HFF-Myc (cell line): Measurements from ENCODE around the gene RNLS.
A peak's percentile ranks its signal among the peaks of the same experiment; 100 is the strongest.

Experiments
- DNase-seq: peaks from one replicate; pipeline ENCODE4 v3.0.0-alpha.2; 2011; ENCODE audit warnings: low read depth; ENCODE audit errors: extremely low read depth
- H3K4me3 ChIP-seq: replicated peaks from 2 replicates; pipeline ENCODE4 v1.5.1; 2011; ENCODE audit warnings: low read depth, mild to moderate bottlenecking, control low read depth, low read length
- TF ChIP-seq, protein P1 (sequence below): IDR thresholded peaks from 2 replicates; pipeline ENCODE4 v1.5.1; 2012; ENCODE audit warnings: mild to moderate bottlenecking, low read depth, low read length, control low read depth; ENCODE audit errors: missing control alignments

Gene RNLS

GRCh38 chr10:88232029-88232895, 350.9 kb downstream of the RNLS start:
- DNase-seq = peak; percentile 42
- no peak overlapping the region for H3K4me3 ChIP-seq
- TF ChIP-seq, protein P1, sequence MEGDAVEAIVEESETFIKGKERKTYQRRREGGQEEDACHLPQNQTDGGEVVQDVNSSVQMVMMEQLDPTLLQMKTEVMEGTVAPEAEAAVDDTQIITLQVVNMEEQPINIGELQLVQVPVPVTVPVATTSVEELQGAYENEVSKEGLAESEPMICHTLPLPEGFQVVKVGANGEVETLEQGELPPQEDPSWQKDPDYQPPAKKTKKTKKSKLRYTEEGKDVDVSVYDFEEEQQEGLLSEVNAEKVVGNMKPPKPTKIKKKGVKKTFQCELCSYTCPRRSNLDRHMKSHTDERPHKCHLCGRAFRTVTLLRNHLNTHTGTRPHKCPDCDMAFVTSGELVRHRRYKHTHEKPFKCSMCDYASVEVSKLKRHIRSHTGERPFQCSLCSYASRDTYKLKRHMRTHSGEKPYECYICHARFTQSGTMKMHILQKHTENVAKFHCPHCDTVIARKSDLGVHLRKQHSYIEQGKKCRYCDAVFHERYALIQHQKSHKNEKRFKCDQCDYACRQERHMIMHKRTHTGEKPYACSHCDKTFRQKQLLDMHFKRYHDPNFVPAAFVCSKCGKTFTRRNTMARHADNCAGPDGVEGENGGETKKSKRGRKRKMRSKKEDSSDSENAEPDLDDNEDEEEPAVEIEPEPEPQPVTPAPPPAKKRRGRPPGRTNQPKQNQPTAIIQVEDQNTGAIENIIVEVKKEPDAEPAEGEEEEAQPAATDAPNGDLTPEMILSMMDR = no peak

DNA sequence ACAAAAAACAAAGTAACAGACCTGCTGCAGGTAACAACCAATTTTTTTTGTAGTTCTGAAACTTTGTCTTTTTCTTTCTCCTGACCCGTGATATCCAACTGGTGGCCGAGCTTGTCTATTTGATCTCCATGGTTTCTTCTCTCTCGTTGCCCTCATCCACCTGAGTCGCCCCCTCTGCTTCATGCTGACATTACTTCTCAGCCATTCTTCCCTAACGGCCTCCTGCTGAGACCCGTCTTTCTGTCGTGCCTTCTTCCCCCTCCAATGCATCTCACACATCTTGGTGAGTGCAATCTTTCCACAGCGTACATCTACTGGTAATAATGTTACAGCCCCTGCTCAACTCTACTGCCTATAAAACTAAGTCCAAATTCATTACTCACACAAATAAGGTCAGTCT, 352.9 kb downstream of the RNLS start:
- H3K4me3 ChIP-seq = no peak overlapping the region
- TF ChIP-seq, protein P1 = no peak
- DNase-seq = no peak

- H3K4me3 ChIP-seq = no peak overlapping the region
- no peak for DNase-seq
- TF ChIP-seq, protein P1 = no peak
These were observed 355.0 kb downstream of the RNLS start for GRCh38 chr10:88228130-88228529.

DNA sequence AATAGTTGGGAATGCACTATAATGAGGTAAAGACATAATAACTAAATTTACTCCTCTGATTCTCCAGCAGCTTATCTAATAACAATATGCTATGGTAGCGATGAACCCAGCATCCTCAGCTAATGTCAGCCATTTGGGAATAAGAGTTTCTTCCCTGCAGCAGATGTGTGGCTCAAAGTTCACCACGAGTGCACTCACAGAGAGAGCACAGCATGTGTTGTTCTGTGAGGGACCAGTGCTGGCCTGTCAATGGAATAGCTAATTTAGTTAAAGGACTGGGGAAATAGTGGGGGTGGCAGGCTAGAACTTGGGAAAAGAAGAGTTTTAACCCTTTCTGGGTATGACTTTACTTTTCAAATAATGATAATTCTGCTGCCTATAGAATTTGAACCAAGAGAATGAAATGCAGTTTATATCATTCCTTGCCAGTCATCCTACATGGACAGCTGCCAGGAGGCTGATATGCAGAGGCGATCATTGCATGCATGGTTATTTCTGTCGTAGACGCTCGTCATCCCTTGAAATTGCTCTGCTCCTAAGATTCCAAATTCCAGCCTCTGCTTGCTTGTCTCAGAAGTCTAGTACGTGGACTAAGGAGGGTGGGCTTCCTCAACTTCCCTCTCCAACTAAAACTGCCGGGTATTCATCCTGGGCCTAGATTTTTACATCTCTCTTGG, 355.6 kb downstream of the RNLS start:
- TF ChIP-seq, protein P1 = no peak
- DNase-seq = no peak
- no peak overlapping the region for H3K4me3 ChIP-seq

DNA sequence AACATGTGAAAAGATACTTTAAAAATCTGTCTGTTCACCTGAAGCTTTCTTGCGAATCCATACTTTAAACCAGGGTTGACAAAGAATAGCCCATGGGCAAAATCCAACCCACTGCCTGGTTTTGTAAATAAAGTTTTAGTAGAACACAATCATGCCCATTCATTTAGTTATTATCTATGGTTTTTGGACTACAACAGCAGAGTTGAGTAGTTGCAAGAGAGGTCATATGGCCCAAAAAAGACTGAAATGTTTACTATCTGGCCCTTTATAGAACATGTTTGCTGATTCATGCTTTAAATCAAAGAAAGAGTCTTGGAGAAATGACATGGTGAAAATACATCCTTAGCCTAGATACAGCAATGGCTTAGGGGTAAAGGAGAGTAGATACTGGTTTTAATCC, 356.2 kb downstream of the RNLS start:
- H3K4me3 ChIP-seq = no peak overlapping the region
- DNase-seq = no peak
- TF ChIP-seq, protein P1 = no peak

DNA sequence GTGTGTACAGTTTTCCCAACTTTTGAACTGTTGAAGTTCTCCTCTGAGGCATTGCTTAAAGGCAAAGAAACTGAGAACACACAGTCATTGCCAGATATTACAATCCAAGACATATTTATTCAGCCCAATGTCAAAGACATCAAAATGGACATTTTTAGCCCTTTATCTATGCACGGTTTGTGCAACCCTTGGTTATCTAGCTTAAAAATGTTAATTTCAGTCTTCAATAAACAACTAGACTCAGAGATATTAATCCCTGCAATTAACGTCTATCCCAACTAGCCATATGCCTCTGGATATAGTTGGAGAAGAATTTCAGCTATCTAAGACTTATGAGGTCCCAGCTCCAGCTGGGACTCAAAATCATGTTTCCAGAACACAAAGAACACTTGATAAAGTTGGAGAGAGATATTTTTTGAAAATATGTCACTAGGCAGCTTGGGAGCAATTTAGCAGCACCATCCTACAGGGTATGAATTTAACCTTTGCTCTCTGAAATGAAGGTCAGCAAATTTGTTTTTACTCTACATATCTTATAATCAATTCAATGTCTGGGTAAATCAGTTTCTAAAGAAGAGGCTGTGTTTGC, 357.0 kb downstream of the RNLS start:
- no peak for DNase-seq
- TF ChIP-seq, protein P1 = no peak
- no peak overlapping the region for H3K4me3 ChIP-seq
